Activated CD4-positive, alpha-beta T cell treated with anti-CD3 and anti-CD28 coated beads for 36 hours (primary cell): ENCODE results near the gene SMIM44. TPM values are rescaled to one million over a fixed set of nuclear protein-coding genes. Genes with fewer than 3 reads are reported as not detected.

Source experiments
- ATAC-seq: fragments of 200-7000 bp; cut with Tn5 transposase; one replicate; pipeline ENCODE4 v1.10.0; 2021; ENCODE audit warnings: mild to moderate bottlenecking, moderate library complexity
- CTCF ChIA-PET: fragments of 350-600 bp; sonication (Branson Sonifier 250); formaldehyde crosslinking; loops from one replicate; lab custom pipeline; 2021; ENCODE audit warnings: antibody characterized with exemption; lab: Charles Lee
- POLR2A ChIA-PET: fragments of 350-600 bp; sonication (Branson Sonifier 250); formaldehyde crosslinking; loops from one replicate; lab custom pipeline; 2021; ENCODE audit warnings: antibody characterized with exemption, inconsistent platforms; lab: Charles Lee
- DNase-seq: peaks from one replicate; pipeline ENCODE4 v3.0.0-alpha.2; 2020
- H3K27ac Mint-ChIP-seq: one replicate; pipeline ENCODE4 v1.8.0; 2021; ENCODE audit warnings: mixed read lengths
- H3K27me3 Mint-ChIP-seq: one replicate; pipeline ENCODE4 v1.8.0; 2021; ENCODE audit warnings: mixed read lengths
- H3K36me3 Mint-ChIP-seq: one replicate; pipeline ENCODE4 v1.8.0; 2021; ENCODE audit warnings: low read depth, mixed read lengths
- H3K4me1 Mint-ChIP-seq: one replicate; pipeline ENCODE4 v1.8.0; 2021; ENCODE audit warnings: mixed read lengths
- H3K4me3 Mint-ChIP-seq: one replicate; pipeline ENCODE4 v1.8.0; 2021; ENCODE audit warnings: mild to moderate bottlenecking, moderate library complexity, mixed read lengths
- H3K9me3 Mint-ChIP-seq: one replicate; pipeline ENCODE4 v1.8.0; 2021; ENCODE audit warnings: low read depth, mixed read lengths
- intact Hi-C, 2 experiments: fragments of 100-400 bp; cut with DNase I in 1 of 2; cut with micrococcal nuclease in 1 of 2; formaldehyde crosslinking; loops; one replicate each; pipeline versions ENCODE4 v1.14.2 to v1.15.1; 2022 to 2024; cut with DNase I, micrococcal nuclease
- total RNA-seq, 2 experiments: library from RNA; stranded (reverse); gene quantifications; one replicate each; pipeline ENCODE4 v1.2.3, GENCODE V29; 2021

Gene SMIM44
- total RNA-seq, 2 experiments from 2014 or later = not detected

- POLR2A ChIA-PET = no interaction called here
- H3K27ac Mint-ChIP-seq = no peak overlapping the region
- H3K9me3 Mint-ChIP-seq = no peaks in the 10 kb centered on the region
- H3K4me1 Mint-ChIP-seq = peaks cover 9% of the 10 kb centered on the region
- DNase-seq = no peak
- no peak overlapping the region for H3K4me3 Mint-ChIP-seq
- ATAC-seq = no peak
- intact Hi-C loops = no loop called here
- H3K36me3 Mint-ChIP-seq = no peaks in the 10 kb centered on the region
- no peaks in the 10 kb centered on the region for H3K27me3 Mint-ChIP-seq
- CTCF ChIA-PET = interaction anchor here (1.4 kb wide), 1 partner anchor 180 kb away, joined by 3 read pairs; no protein-coding TSS in a partner anchor
Measured at GRCh38 chr19:3481241-3482090, 1.8 kb downstream of the SMIM44 start.

- Mint-ChIP-seq H3K4me3 (no peak within 1 kb of the TSS), H3K4me1 (peaks cover 9% of the 10 kb centered on the region), H3K9me3 (no peaks in the 10 kb centered on the region), H3K36me3 (no peaks in the 10 kb centered on the region), H3K27me3 (no peaks in the 10 kb centered on the region), H3K27ac (no peak within 1 kb of the TSS)
- ATAC-seq (no peak), DNase-seq (no peak)
- intact Hi-C loops = no loop called here
- CTCF ChIA-PET = interaction anchor here (1.1 kb wide), 1 partner anchor 51 kb away, joined by 3 read pairs; no protein-coding TSS in a partner anchor
- POLR2A ChIA-PET = no interaction called here
Measured at GRCh38 chr19:3480383-3481091, 2.7 kb downstream of the SMIM44 start, which contains the start of gene SMIM24. Gene SMIM24 (minus strand): TSS chr19:3480525. CDS start chr19:3480463, 62 bp downstream.

- Mint-ChIP-seq H3K4me1 (peaks cover 9% of the 10 kb centered on the region), H3K27ac (no peak overlapping the region), H3K4me3 (no peak overlapping the region), H3K36me3 (no peaks in the 10 kb centered on the region), H3K9me3 (no peaks in the 10 kb centered on the region), H3K27me3 (no peaks in the 10 kb centered on the region)
- DNase-seq = peak; percentile 68
- intact Hi-C loops = loop anchor here in 1 of 2 experiments (1.0 kb wide), 2 partner anchors 195 to 204 kb away; no protein-coding TSS in a partner anchor
- CTCF ChIA-PET = interaction anchor here (0.6 to 1.3 kb wide), 5 partner anchors 9 to 529 kb away, joined by 3 to 5 read pairs (median 3); no protein-coding TSS in a partner anchor
- ATAC-seq = peak; percentile 69
- POLR2A ChIA-PET = interaction anchor here (0.6 to 1.0 kb wide), 3 partner anchors 15 to 204 kb away, joined by 3 to 9 read pairs (median 4); no protein-coding TSS in a partner anchor
Measured at GRCh38 chr19:3479834-3480215, 3.4 kb downstream of the SMIM44 start.

GRCh38 chr19:3479177-3479833 lies 3.9 kb downstream of the SMIM44 start:
- intact Hi-C loops = loop anchor here in 1 of 2 experiments (1.0 kb wide), 2 partner anchors 194 to 203 kb away; no protein-coding TSS in a partner anchor
- ATAC-seq (peak; percentile 77), DNase-seq (peak; percentile 68)
- Mint-ChIP-seq H3K4me3 (no peak overlapping the region), H3K36me3 (no peaks in the 10 kb centered on the region), H3K27me3 (no peaks in the 10 kb centered on the region), H3K27ac (no peak overlapping the region), H3K9me3 (no peaks in the 10 kb centered on the region), H3K4me1 (peaks cover 9% of the 10 kb centered on the region)
- ChIA-PET POLR2A (interaction anchor here (0.6 to 1.0 kb wide), 4 partner anchors 15 to 204 kb away, joined by 3 to 9 read pairs (median 4); no protein-coding TSS in a partner anchor), CTCF (interaction anchor here (0.6 to 1.3 kb wide), 5 partner anchors 9 to 529 kb away, joined by 3 to 5 read pairs (median 3); no protein-coding TSS in a partner anchor)

- ChIA-PET CTCF (interaction anchor here (1.0 to 1.3 kb wide), 2 partner anchors 10 to 528 kb away, joined by 3 to 5 read pairs; no protein-coding TSS in a partner anchor), POLR2A (interaction anchor here (0.6 to 1.0 kb wide), 2 partner anchors 46 to 203 kb away, joined by 3 read pairs; no protein-coding TSS in a partner anchor)
- intact Hi-C loops = loop anchor here in 1 of 2 experiments (1.0 kb wide), 2 partner anchors 193 to 202 kb away; no protein-coding TSS in a partner anchor
- DNase-seq (no peak), ATAC-seq (no peak)
- H3K4me1 Mint-ChIP-seq = peaks cover 9% of the 10 kb centered on the region
- H3K27ac Mint-ChIP-seq = no peak overlapping the region
- H3K27me3 Mint-ChIP-seq = no peaks in the 10 kb centered on the region
- no peaks in the 10 kb centered on the region for H3K9me3 Mint-ChIP-seq
- no peaks in the 10 kb centered on the region for H3K36me3 Mint-ChIP-seq
- peak overlapping the region; percentile 11 for H3K4me3 Mint-ChIP-seq
Measured at GRCh38 chr19:3478409-3479176, 4.6 kb downstream of the SMIM44 start.

GRCh38 chr19:3477951-3478350 lies 5.3 kb downstream of the SMIM44 start:
- DNase-seq = no peak
- intact Hi-C loops = no loop called here
- no peak for ATAC-seq
- POLR2A ChIA-PET = no interaction called here
- no peak overlapping the region for H3K4me3 Mint-ChIP-seq
- H3K36me3 Mint-ChIP-seq = no peaks in the 10 kb centered on the region
- CTCF ChIA-PET = no interaction called here
- H3K27me3 Mint-ChIP-seq = no peaks in the 10 kb centered on the region
- H3K9me3 Mint-ChIP-seq = no peaks in the 10 kb centered on the region
- no peak overlapping the region for H3K27ac Mint-ChIP-seq
- peaks cover 9% of the 10 kb centered on the region for H3K4me1 Mint-ChIP-seq

GRCh38 chr19:3477506-3477905 lies 5.7 kb downstream of the SMIM44 start:
- no peak overlapping the region for H3K27ac Mint-ChIP-seq
- no peaks in the 10 kb centered on the region for H3K27me3 Mint-ChIP-seq
- no peaks in the 10 kb centered on the region for H3K36me3 Mint-ChIP-seq
- ATAC-seq = no peak
- intact Hi-C loops = no loop called here
- H3K4me3 Mint-ChIP-seq = no peak overlapping the region
- H3K9me3 Mint-ChIP-seq = no peaks in the 10 kb centered on the region
- ChIA-PET POLR2A (no interaction called here), CTCF (no interaction called here)
- peaks cover 9% of the 10 kb centered on the region for H3K4me1 Mint-ChIP-seq
- DNase-seq = no peak

- Mint-ChIP-seq H3K9me3 (no peaks in the 10 kb centered on the region), H3K27me3 (no peaks in the 10 kb centered on the region), H3K4me3 (no peak overlapping the region), H3K4me1 (peaks cover 9% of the 10 kb centered on the region), H3K27ac (no peak overlapping the region), H3K36me3 (no peaks in the 10 kb centered on the region)
- intact Hi-C loops = no loop called here
- no peak for ATAC-seq
- DNase-seq = no peak
- ChIA-PET POLR2A (no interaction called here), CTCF (no interaction called here)
Measured at GRCh38 chr19:3476830-3477229, 6.4 kb downstream of the SMIM44 start.

GRCh38 chr19:3475449-3475848 lies 7.8 kb downstream of the SMIM44 start:
- CTCF ChIA-PET = no interaction called here
- Mint-ChIP-seq H3K4me3 (no peak overlapping the region), H3K27me3 (no peaks in the 10 kb centered on the region), H3K4me1 (peaks cover 9% of the 10 kb centered on the region), H3K9me3 (no peaks in the 10 kb centered on the region), H3K36me3 (no peaks in the 10 kb centered on the region), H3K27ac (no peak overlapping the region)
- intact Hi-C loops = no loop called here
- POLR2A ChIA-PET = no interaction called here
- ATAC-seq (no peak), DNase-seq (no peak)

GRCh38 chr19:3474614-3475013 lies 8.6 kb downstream of the SMIM44 start:
- no peaks in the 10 kb centered on the region for H3K9me3 Mint-ChIP-seq
- H3K4me3 Mint-ChIP-seq = no peak overlapping the region
- ChIA-PET CTCF (interaction anchor here (0.6 to 2.1 kb wide), 2 partner anchors 158 to 170 kb away, joined by 3 to 8 read pairs; no protein-coding TSS in a partner anchor), POLR2A (no interaction called here)
- DNase-seq (no peak), ATAC-seq (no peak)
- no peak overlapping the region for H3K27ac Mint-ChIP-seq
- no peaks in the 10 kb centered on the region for H3K36me3 Mint-ChIP-seq
- H3K27me3 Mint-ChIP-seq = no peaks in the 10 kb centered on the region
- H3K4me1 Mint-ChIP-seq = peaks cover 9% of the 10 kb centered on the region
- intact Hi-C loops = loop anchor here in 1 of 2 experiments (5.0 kb wide), 1 partner anchor 167 kb away; no protein-coding TSS in a partner anchor
